Esophagus muscularis mucosa (tissue), 4 donors: Measurements from ENCODE around the gene SSR1. TPM values are rescaled to one million over a fixed set of nuclear protein-coding genes. Genes with fewer than 3 reads are reported as not detected.
"Not testable (repeated sequence)": the region's sequence is repeated elsewhere in the genome, so short reads cannot be mapped to it uniquely, and the experiment has no call there.

Experiments used
- DNase-seq: peaks from one replicate; pipeline ENCODE4 v3.0.0-alpha.2; 2017; ENCODE audit errors: extremely low spot score
- H3K27ac ChIP-seq, 4 donors: fragments of 200-600 bp; sonication (generic); replicated peaks in 1 of 4; 1 replicate in 3 of 4; 2 replicates in 1 of 4; pipeline ENCODE4 v1.5.1; 2016 to 2019; ENCODE audit warnings: mild to moderate bottlenecking in 1 of 4
- H3K27me3 ChIP-seq, 4 donors: fragments of 200-600 bp; sonication (generic); one replicate each; pipeline versions ENCODE4 v1.5.1 to v1.6.0; 2016 to 2019
- H3K36me3 ChIP-seq, 4 donors: fragments of 200-600 bp; sonication (generic); one replicate each; pipeline ENCODE4 v1.5.1; 2016 to 2019
- H3K4me1 ChIP-seq, 4 donors: fragments of 200-600 bp; sonication (generic); one replicate each; pipeline ENCODE4 v1.5.1; 2016 to 2019
- H3K4me3 ChIP-seq, 4 donors: fragments of 200-600 bp; sonication (generic); 1 replicate in 2 of 4; 2 replicates in 2 of 4; pipeline ENCODE4 v1.5.1; 2016 to 2019; ENCODE audit warnings: mild to moderate bottlenecking in 4 of 4, moderate library complexity in 1 of 4
- H3K9me3 ChIP-seq, 4 donors: fragments of 200-600 bp; sonication (generic); 1 replicate in 3 of 4; 2 replicates in 1 of 4; pipeline ENCODE4 v1.5.1; 2016 to 2019
- EP300 ChIP-seq: sonication (generic); formaldehyde crosslinking; IDR thresholded peaks from one replicate; pipeline ENCODE4 v1.6.1; 2017; ENCODE audit warnings: antibody characterized with exemption
- POLR2A ChIP-seq: fragments of 450-650 bp; IDR thresholded peaks from one replicate; pipeline ENCODE4 v1.6.1; 2017; ENCODE audit warnings: antibody characterized with exemption, moderate library complexity, mild to moderate bottlenecking, low read depth
- POLR2AphosphoS5 ChIP-seq, 2 donors: sonication (generic); formaldehyde crosslinking; IDR thresholded peaks; one replicate each; pipeline ENCODE4 v1.6.1; 2017; ENCODE audit warnings: antibody characterized with exemption in 2 of 2
- WGBS: methylation state at CpG from one replicate; pipeline ENCODE4 v1.1.5; 2018; 5-methylcytosine and 5-hydroxymethylcytosine counted together
- intact Hi-C: fragments of 100-400 bp; cut with DNase I; formaldehyde crosslinking; loops from one replicate; pipeline ENCODE4 v1.15.1; 2023
- total RNA-seq, 4 donors: library from RNA; depleted of rRNA; stranded (reverse); fragments of >200 nt; gene quantifications; one replicate each; pipeline versions ENCODE4 v1.1.0 to v1.2.1, GENCODE V29; 2016
- TF ChIP-seq, protein P1 (sequence below), 3 experiments: fragments of 200-600 bp in 2 of 3; fragments of 450-650 bp in 1 of 3; sonication (generic) in 2 of 3; IDR thresholded peaks; one replicate each; pipeline ENCODE4 v1.5.1; 2017 to 2019; ENCODE audit warnings: antibody characterized with exemption in 3 of 3, mild to moderate bottlenecking in 2 of 3, moderate library complexity in 1 of 3

SSR1 gene
- total RNA-seq, 4 donors from 2014 or later = 29.5 to 41.3 (median 34.2) TPM

DNA sequence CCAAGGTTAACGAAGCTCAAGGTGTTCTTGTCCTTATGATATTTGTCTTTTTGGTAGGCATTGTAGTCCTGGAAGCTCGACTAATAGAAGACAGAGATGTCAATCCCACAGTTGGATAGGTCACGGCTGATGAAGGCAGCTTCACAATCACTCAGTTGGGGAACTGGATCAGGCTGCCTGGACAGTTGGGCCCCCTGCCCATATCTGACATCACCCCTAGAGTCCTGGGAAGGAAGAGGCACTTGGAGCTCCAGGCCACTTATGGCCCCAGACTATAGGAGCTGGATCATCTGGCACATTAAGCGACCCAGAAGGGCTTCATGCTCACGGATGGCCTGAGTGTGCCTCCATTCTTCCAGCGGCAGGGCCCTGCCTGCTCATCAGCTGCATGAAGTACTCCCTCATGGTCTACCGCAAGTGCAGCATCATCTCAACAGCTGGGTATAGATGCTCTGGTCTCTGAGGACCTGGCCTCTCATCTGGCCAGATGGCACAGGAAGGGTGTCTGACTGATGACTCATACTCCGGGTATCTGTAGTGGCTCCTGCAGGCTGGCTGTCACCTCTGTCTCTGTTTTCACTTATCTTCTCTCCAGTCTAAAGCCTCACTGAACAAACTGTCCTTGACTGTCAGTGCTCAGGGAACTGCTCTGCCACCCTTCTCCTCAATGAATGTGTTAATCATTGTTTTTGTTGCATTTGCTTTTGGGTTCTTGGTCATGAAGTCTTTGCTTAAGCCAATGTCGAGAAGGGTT lies 29.2 kb upstream of the SSR1 start:
- TF ChIP-seq EP300 (no peak), POLR2A (no peak), POLR2AphosphoS5 (IDR thresholded peaks at IDR 0.05) (no peak)
- TF ChIP-seq, protein P1, sequence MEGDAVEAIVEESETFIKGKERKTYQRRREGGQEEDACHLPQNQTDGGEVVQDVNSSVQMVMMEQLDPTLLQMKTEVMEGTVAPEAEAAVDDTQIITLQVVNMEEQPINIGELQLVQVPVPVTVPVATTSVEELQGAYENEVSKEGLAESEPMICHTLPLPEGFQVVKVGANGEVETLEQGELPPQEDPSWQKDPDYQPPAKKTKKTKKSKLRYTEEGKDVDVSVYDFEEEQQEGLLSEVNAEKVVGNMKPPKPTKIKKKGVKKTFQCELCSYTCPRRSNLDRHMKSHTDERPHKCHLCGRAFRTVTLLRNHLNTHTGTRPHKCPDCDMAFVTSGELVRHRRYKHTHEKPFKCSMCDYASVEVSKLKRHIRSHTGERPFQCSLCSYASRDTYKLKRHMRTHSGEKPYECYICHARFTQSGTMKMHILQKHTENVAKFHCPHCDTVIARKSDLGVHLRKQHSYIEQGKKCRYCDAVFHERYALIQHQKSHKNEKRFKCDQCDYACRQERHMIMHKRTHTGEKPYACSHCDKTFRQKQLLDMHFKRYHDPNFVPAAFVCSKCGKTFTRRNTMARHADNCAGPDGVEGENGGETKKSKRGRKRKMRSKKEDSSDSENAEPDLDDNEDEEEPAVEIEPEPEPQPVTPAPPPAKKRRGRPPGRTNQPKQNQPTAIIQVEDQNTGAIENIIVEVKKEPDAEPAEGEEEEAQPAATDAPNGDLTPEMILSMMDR (IDR thresholded peaks at IDR 0.05) = no peak
- H3K9me3 ChIP-seq = no peaks in the 10 kb centered on the region
- intact Hi-C loops = no loop called here
- H3K27ac ChIP-seq = no peak overlapping the region
- DNase-seq = no peak
- no peak overlapping the region for H3K4me3 ChIP-seq
- 78% methylated on average over 7 of the region's 9 CpGs for WGBS
- H3K36me3 ChIP-seq = no peaks in the 10 kb centered on the region
- peaks cover 0 to 4% (median 0%) of the 10 kb centered on the region in 4 donors for H3K4me1 ChIP-seq
- H3K27me3 ChIP-seq = peaks cover 0 to 30% (median 0%) of the 10 kb centered on the region in 4 donors

DNA sequence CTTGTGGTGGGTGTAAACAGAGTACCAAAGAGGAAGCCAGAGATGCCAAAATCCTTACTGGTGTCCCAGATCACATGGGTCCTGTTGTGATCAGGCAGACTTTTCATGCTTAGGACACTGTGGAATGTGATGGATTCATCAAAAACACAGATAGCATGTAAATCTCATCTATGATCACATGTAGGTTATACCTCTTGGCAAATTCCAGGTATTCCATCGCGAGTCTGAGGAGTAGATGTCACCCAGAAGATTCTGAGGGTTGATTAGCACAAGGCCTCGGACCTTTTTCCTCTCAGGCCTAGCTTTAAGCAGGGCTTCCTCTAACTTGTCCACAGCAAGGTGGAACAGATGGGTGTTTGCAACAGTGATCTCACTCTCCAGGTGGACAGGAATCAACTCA lies 28.3 kb upstream of the SSR1 start:
- intact Hi-C loops = no loop called here
- no peak overlapping the region for H3K4me3 ChIP-seq
- no peaks in the 10 kb centered on the region for H3K9me3 ChIP-seq
- no peaks in the 10 kb centered on the region for H3K36me3 ChIP-seq
- WGBS = no CpG with 5 or more reads among the region's 3 CpGs
- H3K4me1 ChIP-seq = peaks cover 0 to 4% (median 0%) of the 10 kb centered on the region in 4 donors
- TF ChIP-seq EP300 = no peak
- TF ChIP-seq, protein P1 (IDR thresholded peaks at IDR 0.05) = no peak
- TF ChIP-seq POLR2AphosphoS5 (IDR thresholded peaks at IDR 0.05) = no peak
- no peak for TF ChIP-seq POLR2A
- peaks cover 0 to 30% (median 0%) of the 10 kb centered on the region in 4 donors for H3K27me3 ChIP-seq
- no peak overlapping the region for H3K27ac ChIP-seq
- no peak for DNase-seq

DNA sequence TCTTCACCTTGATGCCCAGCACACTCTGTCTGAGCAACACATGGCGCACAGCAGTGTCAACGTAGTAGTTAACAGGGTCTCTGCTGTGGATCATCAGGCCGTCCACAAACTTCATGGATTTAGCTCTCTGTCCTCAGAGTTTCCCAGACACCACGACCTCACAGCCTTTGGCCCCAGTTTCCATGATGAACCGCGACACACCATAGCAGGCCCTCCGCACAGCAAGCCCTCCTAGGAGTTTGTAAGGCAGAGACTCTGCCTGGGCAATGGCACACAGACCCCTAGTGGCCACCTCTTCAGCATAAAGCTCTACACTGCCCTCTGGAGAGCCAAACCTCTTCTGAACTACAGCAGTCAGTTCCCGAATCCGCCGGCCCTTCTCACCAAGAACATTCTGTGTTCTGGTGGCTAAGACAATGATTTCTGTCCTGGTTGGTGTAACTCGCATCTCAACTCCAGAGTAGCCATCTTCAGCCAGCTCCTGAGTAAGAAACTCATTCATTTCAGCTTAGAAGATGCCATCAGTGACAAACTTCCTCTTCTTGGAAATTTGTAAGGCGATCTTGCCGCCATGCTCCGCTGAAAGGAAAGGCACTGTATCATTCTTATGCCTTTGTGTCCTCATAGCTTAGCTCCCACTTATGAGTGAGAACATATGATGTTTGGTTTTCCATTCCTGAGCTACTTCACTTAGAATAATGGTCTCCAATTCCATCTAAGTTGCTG lies 26.2 kb upstream of the SSR1 start:
- DNase-seq, intact Hi-C loops, H3K4me1 ChIP-seq, H3K9me3 ChIP-seq, H3K36me3 ChIP-seq, H3K4me3 ChIP-seq, H3K27ac ChIP-seq: not testable (repeated sequence)
- WGBS = 80% methylated on average over 14 of the region's 14 CpGs
- peaks cover 0 to 26% (median 0%) of the 10 kb centered on the region in 4 donors for H3K27me3 ChIP-seq
- TF ChIP-seq, protein P1 (IDR thresholded peaks at IDR 0.05) = peak in 1 of 3 experiments; percentile 16

- DNase-seq = no peak
- WGBS = 83% methylated on average over 2 of the region's 2 CpGs
- peaks cover 0 to 4% (median 0%) of the 10 kb centered on the region in 4 donors for H3K4me1 ChIP-seq
- H3K9me3 ChIP-seq = no peaks in the 10 kb centered on the region
- H3K36me3 ChIP-seq = no peaks in the 10 kb centered on the region
- peaks cover 0 to 21% (median 0%) of the 10 kb centered on the region in 4 donors for H3K27me3 ChIP-seq
- TF ChIP-seq POLR2A = no peak
- intact Hi-C loops = no loop called here
- H3K4me3 ChIP-seq = no peak overlapping the region
- no peak overlapping the region for H3K27ac ChIP-seq
Measured at GRCh38 chr6:7338031-7338430, 25.0 kb upstream of the SSR1 start.

DNA sequence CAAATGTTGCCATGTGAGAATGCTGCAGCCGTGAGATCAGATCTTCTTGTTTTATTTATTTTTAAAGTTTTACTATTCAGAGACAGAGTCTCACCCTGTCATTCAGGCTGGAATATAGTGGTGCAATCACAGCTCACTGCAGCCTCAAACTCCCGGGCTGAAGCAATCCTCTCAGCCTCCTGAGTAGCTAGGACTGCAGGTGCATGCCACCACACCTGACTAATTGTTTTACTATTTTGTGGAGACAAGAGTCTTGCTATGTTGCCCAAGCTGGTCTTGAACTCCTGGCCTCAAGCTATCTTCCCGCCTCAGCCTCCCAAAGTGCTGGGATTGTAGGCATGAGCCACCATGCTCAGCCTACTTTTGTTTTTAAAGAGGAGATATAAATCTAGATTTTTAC lies 22.5 kb upstream of the SSR1 start:
- H3K36me3 ChIP-seq = no peaks in the 10 kb centered on the region
- no peaks in the 10 kb centered on the region for H3K9me3 ChIP-seq
- no peaks in the 10 kb centered on the region for H3K4me1 ChIP-seq
- no peak overlapping the region for H3K4me3 ChIP-seq
- no peak for DNase-seq
- TF ChIP-seq EP300 = no peak
- TF ChIP-seq, protein P1 (IDR thresholded peaks at IDR 0.05) = no peak
- no peak for TF ChIP-seq POLR2A
- no peak for TF ChIP-seq POLR2AphosphoS5 (IDR thresholded peaks at IDR 0.05)
- 74% methylated on average over 3 of the region's 3 CpGs for WGBS
- peaks cover 0 to 2% (median 0%) of the 10 kb centered on the region in 4 donors for H3K27me3 ChIP-seq
- intact Hi-C loops = no loop called here
- H3K27ac ChIP-seq = no peak overlapping the region
